ENCODE results near the gene NT5C1B.

DNA sequence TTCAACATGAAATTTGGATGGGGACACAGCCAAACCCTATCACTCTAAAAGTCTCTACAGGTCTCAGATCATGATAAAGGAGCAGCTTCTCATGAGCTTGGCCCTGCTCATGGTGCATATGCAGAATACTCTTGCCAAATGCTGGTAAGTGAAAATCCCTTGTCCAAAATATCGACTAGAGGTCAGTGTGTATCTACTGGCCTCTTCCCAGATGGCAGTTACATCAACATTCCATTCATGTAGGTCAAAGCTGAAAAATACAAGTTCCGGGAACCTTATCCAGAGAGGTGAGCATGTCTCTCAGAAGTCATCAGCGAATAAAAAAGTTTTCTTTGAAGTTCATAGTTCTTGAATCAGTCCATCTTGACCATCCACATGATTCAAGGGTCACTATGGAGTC lies 7.6 kb upstream of the NT5C1B start:
- TF ChIP-seq CTCF (IDR thresholded peaks at IDR 0.05 in 8 of 11, conservative IDR thresholded peaks at IDR 0.05 in 3 of 11) (no peak), POLR2AphosphoS5 (IDR thresholded peaks at IDR 0.05) (no peak), POLR2A (IDR thresholded peaks at IDR 0.05) (no peak)
